ENCODE measurements around the gene NGB.

DNA sequence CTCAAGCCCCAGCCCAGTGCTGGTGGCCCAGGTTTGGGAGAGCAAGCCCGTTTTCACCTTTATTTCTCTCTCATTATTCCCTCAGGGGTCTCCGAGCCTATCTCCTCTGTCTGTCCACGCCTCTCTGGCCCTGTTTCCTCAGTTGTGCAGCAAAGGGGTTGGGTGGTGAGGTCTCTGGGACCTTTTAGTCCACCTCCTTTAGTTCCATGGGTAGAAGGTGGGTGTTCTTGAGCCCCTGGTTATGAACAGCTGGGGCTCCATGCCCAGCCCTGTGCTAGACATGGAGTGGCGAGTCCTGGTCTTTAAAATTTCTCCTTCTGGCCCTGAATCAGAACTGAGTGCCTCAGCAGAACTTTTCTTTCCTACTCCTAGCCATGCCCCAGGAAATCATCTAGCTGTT, 1.3 kb upstream of the NGB start:
- TF ChIP-seq, protein P1, sequence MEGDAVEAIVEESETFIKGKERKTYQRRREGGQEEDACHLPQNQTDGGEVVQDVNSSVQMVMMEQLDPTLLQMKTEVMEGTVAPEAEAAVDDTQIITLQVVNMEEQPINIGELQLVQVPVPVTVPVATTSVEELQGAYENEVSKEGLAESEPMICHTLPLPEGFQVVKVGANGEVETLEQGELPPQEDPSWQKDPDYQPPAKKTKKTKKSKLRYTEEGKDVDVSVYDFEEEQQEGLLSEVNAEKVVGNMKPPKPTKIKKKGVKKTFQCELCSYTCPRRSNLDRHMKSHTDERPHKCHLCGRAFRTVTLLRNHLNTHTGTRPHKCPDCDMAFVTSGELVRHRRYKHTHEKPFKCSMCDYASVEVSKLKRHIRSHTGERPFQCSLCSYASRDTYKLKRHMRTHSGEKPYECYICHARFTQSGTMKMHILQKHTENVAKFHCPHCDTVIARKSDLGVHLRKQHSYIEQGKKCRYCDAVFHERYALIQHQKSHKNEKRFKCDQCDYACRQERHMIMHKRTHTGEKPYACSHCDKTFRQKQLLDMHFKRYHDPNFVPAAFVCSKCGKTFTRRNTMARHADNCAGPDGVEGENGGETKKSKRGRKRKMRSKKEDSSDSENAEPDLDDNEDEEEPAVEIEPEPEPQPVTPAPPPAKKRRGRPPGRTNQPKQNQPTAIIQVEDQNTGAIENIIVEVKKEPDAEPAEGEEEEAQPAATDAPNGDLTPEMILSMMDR (IDR thresholded peaks at IDR 0.05): no peak
- no peak for TF ChIP-seq POLR2A (IDR thresholded peaks at IDR 0.05)
